Right ventricle myocardium superior (tissue), 1 donor: ENCODE results near the gene DCTD. TPM values are rescaled to one million over a fixed set of nuclear protein-coding genes. Genes with fewer than 3 reads are reported as not detected.

Experiments
- ATAC-seq: fragments of 200-7000 bp; cut with Tn5 transposase; one replicate; pipeline ENCODE4 v1.9.1; 2020; ENCODE audit warnings: mild to moderate bottlenecking; ENCODE audit not compliant: poor library complexity
- DNase-seq: peaks from one replicate; pipeline ENCODE4 v3.0.0-alpha.2; 2020
- intact Hi-C: fragments of 100-400 bp; cut with DNase I; formaldehyde crosslinking; loops from one replicate; pipeline ENCODE4 v1.11.2; 2022
- total RNA-seq: library from RNA; stranded (reverse); fragmentation: NEBNext Ultra II Directional; extraction: Animal tissue kit (Norgen Biotek cat#: 25700); gene quantifications from one replicate; pipeline ENCODE4 v1.2.1, GENCODE V29; 2021
- donor health status: DM: no; HTN: yes; CAD: no; lungs with severe emphysema.

Gene DCTD
- total RNA-seq, 1 donor from 2014 or later, result 38.0 TPM

- ATAC-seq, result no peak
These were observed 61.3 kb downstream of the DCTD start for GRCh38 chr4:182855877-182856276.

GRCh38 chr4:182855312-182855711 is 61.9 kb downstream of the DCTD start:
- intact Hi-C loops, result no loop called here
- ATAC-seq (no peak), DNase-seq (no peak)

More at GRCh38 chr4:182855877-182856276, 61.3 kb downstream of the DCTD start:
- no peak for DNase-seq
- intact Hi-C loops, result no loop called here

- ATAC-seq (no peak), DNase-seq (no peak)
- intact Hi-C loops, result no loop called here
These were observed 62.7 kb downstream of the DCTD start for GRCh38 chr4:182854466-182854865.

GRCh38 chr4:182853731-182854330 is 63.4 kb downstream of the DCTD start:
- ATAC-seq (no peak), DNase-seq (no peak)
- intact Hi-C loops, result no loop called here

GRCh38 chr4:182848685-182849084 is 68.5 kb downstream of the DCTD start:
- ATAC-seq (no peak), DNase-seq (no peak)
- intact Hi-C loops, result no loop called here

- intact Hi-C loops, result no loop called here
- DNase-seq, result no peak
- no peak for ATAC-seq
These were observed 69.4 kb downstream of the DCTD start for GRCh38 chr4:182847576-182848450.

GRCh38 chr4:182846036-182846435 is 71.2 kb downstream of the DCTD start:
- ATAC-seq (no peak), DNase-seq (no peak)
- intact Hi-C loops, result no loop called here

GRCh38 chr4:182845618-182846017 is 71.6 kb downstream of the DCTD start:
- intact Hi-C loops, result no loop called here
- ATAC-seq (no peak), DNase-seq (no peak)

- ATAC-seq, result no peak
- intact Hi-C loops, result no loop called here
- DNase-seq, result no peak
These were observed 73.3 kb downstream of the DCTD start for GRCh38 chr4:182843808-182844325.

GRCh38 chr4:182842759-182843390 is 74.3 kb downstream of the DCTD start:
- ATAC-seq, result no peak
- DNase-seq, result no peak
- intact Hi-C loops, result no loop called here

- DNase-seq, result no peak
- ATAC-seq, result no peak
- intact Hi-C loops, result no loop called here
These were observed 75.0 kb downstream of the DCTD start for GRCh38 chr4:182842104-182842600.

- ATAC-seq (no peak), DNase-seq (no peak)
- intact Hi-C loops, result no loop called here
These were observed 77.1 kb downstream of the DCTD start for GRCh38 chr4:182840108-182840507.

Other genes with a start within 250 kb of the DCTD start
- gene WWC2, start 181.9 kb upstream of the DCTD start, total RNA-seq, result 34.4 TPM